ENCODE results near the gene KLHL29.

The KLHL29 gene

GRCh38 chr2:23464905-23465537 is 80.0 kb downstream of the KLHL29 start:
- no peaks in the 10 kb centered on the region for H3K36me3 ChIP-seq (ENCODE audit: control insufficient read depth, low read length)
- no peak overlapping the region for H3K4me3 ChIP-seq (ENCODE audit: low read length)
- no peak for TF ChIP-seq CTCF (IDR thresholded peaks at IDR 0.05; ENCODE audit: low read depth, low read length, poor library complexity, severe bottlenecking)
- no peak for TF ChIP-seq EZH2phosphoT487 (IDR thresholded peaks at IDR 0.05; ENCODE audit: borderline replicate concordance, low read length)
- no peak overlapping the region for H3K27ac ChIP-seq (ENCODE audit: low read depth, low read length)
- H3K4me1 ChIP-seq (ENCODE audit: control insufficient read depth, low read length): no peaks in the 10 kb centered on the region
- H3K9me2 ChIP-seq (replicated peaks; ENCODE audit: control insufficient read depth, low read length): no peaks in the 10 kb centered on the region
- H3K9me3 ChIP-seq (ENCODE audit: control insufficient read depth, insufficient read depth, low read length): no peaks in the 10 kb centered on the region
- no peak overlapping the region for H3K4me2 ChIP-seq (ENCODE audit: low read length)
- H4K20me1 ChIP-seq (ENCODE audit: control insufficient read depth, insufficient read depth, low read depth, low read length): no peaks in the 10 kb centered on the region
- no peaks in the 10 kb centered on the region for H3K79me2 ChIP-seq (ENCODE audit: control insufficient read depth, low read length)
- no peaks in the 10 kb centered on the region for H3K27me3 ChIP-seq (ENCODE audit: control insufficient read depth, low read length)
- no peaks in the 10 kb centered on the region for H3F3A ChIP-seq (ENCODE audit: control insufficient read depth, insufficient read depth)

- H3K27ac ChIP-seq (ENCODE audit: low read depth, low read length): no peak overlapping the region
- no peaks in the 10 kb centered on the region for H3K36me3 ChIP-seq (ENCODE audit: control insufficient read depth, low read length)
- no peaks in the 10 kb centered on the region for H3K27me3 ChIP-seq (ENCODE audit: control insufficient read depth, low read length)
- H3K4me1 ChIP-seq (ENCODE audit: control insufficient read depth, low read length): no peaks in the 10 kb centered on the region
- H4K20me1 ChIP-seq (ENCODE audit: control insufficient read depth, insufficient read depth, low read depth, low read length): no peaks in the 10 kb centered on the region
- TF ChIP-seq EZH2phosphoT487 (IDR thresholded peaks at IDR 0.05; ENCODE audit: borderline replicate concordance, low read length) (no peak), CTCF (IDR thresholded peaks at IDR 0.05; ENCODE audit: low read depth, low read length, poor library complexity, severe bottlenecking) (no peak)
- no peaks in the 10 kb centered on the region for H3K9me3 ChIP-seq (ENCODE audit: control insufficient read depth, insufficient read depth, low read length)
- H3F3A ChIP-seq (ENCODE audit: control insufficient read depth, insufficient read depth): no peaks in the 10 kb centered on the region
- H3K4me3 ChIP-seq (ENCODE audit: low read length): no peak overlapping the region
- no peak overlapping the region for H3K4me2 ChIP-seq (ENCODE audit: low read length)
- no peaks in the 10 kb centered on the region for H3K79me2 ChIP-seq (ENCODE audit: control insufficient read depth, low read length)
- no peaks in the 10 kb centered on the region for H3K9me2 ChIP-seq (replicated peaks; ENCODE audit: control insufficient read depth, low read length)
Measured at GRCh38 chr2:23465936-23466335, 81.0 kb downstream of the KLHL29 start.

GRCh38 chr2:23467618-23468017 is 82.6 kb downstream of the KLHL29 start:
- Histone ChIP-seq H3K4me2 (ENCODE audit: low read length) (no peak overlapping the region), H3K79me2 (ENCODE audit: control insufficient read depth, low read length) (no peaks in the 10 kb centered on the region), H3K27ac (ENCODE audit: low read depth, low read length) (no peak overlapping the region), H3K36me3 (ENCODE audit: control insufficient read depth, low read length) (no peaks in the 10 kb centered on the region), H3K9me3 (ENCODE audit: control insufficient read depth, insufficient read depth, low read length) (no peaks in the 10 kb centered on the region), H4K20me1 (ENCODE audit: control insufficient read depth, insufficient read depth, low read depth, low read length) (no peaks in the 10 kb centered on the region), H3K9me2 (replicated peaks; ENCODE audit: control insufficient read depth, low read length) (no peaks in the 10 kb centered on the region), H3F3A (ENCODE audit: control insufficient read depth, insufficient read depth) (no peaks in the 10 kb centered on the region), H3K27me3 (ENCODE audit: control insufficient read depth, low read length) (no peaks in the 10 kb centered on the region), H3K4me3 (ENCODE audit: low read length) (no peak overlapping the region), H3K4me1 (ENCODE audit: control insufficient read depth, low read length) (no peaks in the 10 kb centered on the region)
- TF ChIP-seq EZH2phosphoT487 (IDR thresholded peaks at IDR 0.05; ENCODE audit: borderline replicate concordance, low read length) (no peak), CTCF (IDR thresholded peaks at IDR 0.05; ENCODE audit: low read depth, low read length, poor library complexity, severe bottlenecking) (no peak)
